GM11168 (cell line): ENCODE results near the gene YY1AP1.
"Not testable (repeated sequence)": the region's sequence is repeated elsewhere in the genome, so short reads cannot be mapped to it uniquely, and the experiment has no call there.

ENCODE experiments used
- in situ Hi-C: fragments of 300-500 bp; cut with MboI; formaldehyde crosslinking; loops from one replicate; pipeline ENCODE4 v1.12.0; 2022; ENCODE audit warnings: low sequenced_read_pairs; ENCODE audit not compliant: unreplicated experiment

YY1AP1 gene

GRCh38 chr1:155695608-155696007, 7.0 kb upstream of the YY1AP1 start:
- in situ Hi-C loops, result no loop called here

- in situ Hi-C loops, result no loop called here
Measured at GRCh38 chr1:155695072-155695471, 6.5 kb upstream of the YY1AP1 start.

GRCh38 chr1:155694167-155694566, 5.6 kb upstream of the YY1AP1 start:
- in situ Hi-C loops, result no loop called here

GRCh38 chr1:155691992-155692528, 3.5 kb upstream of the YY1AP1 start:
- in situ Hi-C loops, result no loop called here

GRCh38 chr1:155689081-155689607, 570 bp upstream of the YY1AP1 start, which contains the start of gene DAP3:
Gene DAP3 (plus strand): TSS chr1:155689091. CDS start chr1:155709780, 20,689 bp downstream.
- in situ Hi-C loops, result not testable (repeated sequence)

GRCh38 chr1:155687705-155688323, 760 bp downstream of the YY1AP1 start:
- in situ Hi-C loops, result not testable (repeated sequence)

GRCh38 chr1:155681776-155682175, 6.8 kb downstream of the YY1AP1 start:
- in situ Hi-C loops, result no loop called here

- in situ Hi-C loops, result no loop called here
Measured at GRCh38 chr1:155680531-155680930, 8.0 kb downstream of the YY1AP1 start.

- in situ Hi-C loops, result not testable (repeated sequence)
Measured at GRCh38 chr1:155678992-155679391, 9.6 kb downstream of the YY1AP1 start.

- in situ Hi-C loops, result no loop called here
Measured at GRCh38 chr1:155678027-155678426, 10.5 kb downstream of the YY1AP1 start.

GRCh38 chr1:155673003-155673402, 15.6 kb downstream of the YY1AP1 start:
- in situ Hi-C loops, result no loop called here

- in situ Hi-C loops, result no loop called here
Measured at GRCh38 chr1:155671750-155672149, 16.8 kb downstream of the YY1AP1 start.

- in situ Hi-C loops, result loop anchor here (10.0 kb wide), 1 partner anchor 55 kb away; the partner anchor contains the start of gene MSTO1
Measured at GRCh38 chr1:155669233-155670162, 19.1 kb downstream of the YY1AP1 start.

GRCh38 chr1:155661239-155661638, 27.3 kb downstream of the YY1AP1 start:
- in situ Hi-C loops, result loop anchor here (10.0 kb wide), 1 partner anchor 46 kb away; the partner anchor contains the start of gene MSTO1

GRCh38 chr1:155657463-155657862, 31.1 kb downstream of the YY1AP1 start:
- in situ Hi-C loops, result no loop called here

GRCh38 chr1:155652951-155653350, 35.6 kb downstream of the YY1AP1 start:
- in situ Hi-C loops, result no loop called here

- in situ Hi-C loops, result no loop called here
Measured at GRCh38 chr1:155651861-155652661, 36.5 kb downstream of the YY1AP1 start.

GRCh38 chr1:155650231-155650757, 38.3 kb downstream of the YY1AP1 start:
- in situ Hi-C loops, result no loop called here

- in situ Hi-C loops, result no loop called here
Measured at GRCh38 chr1:155649676-155650075, 38.9 kb downstream of the YY1AP1 start.
